Measurements from ENCODE around the gene TPX2.

TPX2 gene

DNA sequence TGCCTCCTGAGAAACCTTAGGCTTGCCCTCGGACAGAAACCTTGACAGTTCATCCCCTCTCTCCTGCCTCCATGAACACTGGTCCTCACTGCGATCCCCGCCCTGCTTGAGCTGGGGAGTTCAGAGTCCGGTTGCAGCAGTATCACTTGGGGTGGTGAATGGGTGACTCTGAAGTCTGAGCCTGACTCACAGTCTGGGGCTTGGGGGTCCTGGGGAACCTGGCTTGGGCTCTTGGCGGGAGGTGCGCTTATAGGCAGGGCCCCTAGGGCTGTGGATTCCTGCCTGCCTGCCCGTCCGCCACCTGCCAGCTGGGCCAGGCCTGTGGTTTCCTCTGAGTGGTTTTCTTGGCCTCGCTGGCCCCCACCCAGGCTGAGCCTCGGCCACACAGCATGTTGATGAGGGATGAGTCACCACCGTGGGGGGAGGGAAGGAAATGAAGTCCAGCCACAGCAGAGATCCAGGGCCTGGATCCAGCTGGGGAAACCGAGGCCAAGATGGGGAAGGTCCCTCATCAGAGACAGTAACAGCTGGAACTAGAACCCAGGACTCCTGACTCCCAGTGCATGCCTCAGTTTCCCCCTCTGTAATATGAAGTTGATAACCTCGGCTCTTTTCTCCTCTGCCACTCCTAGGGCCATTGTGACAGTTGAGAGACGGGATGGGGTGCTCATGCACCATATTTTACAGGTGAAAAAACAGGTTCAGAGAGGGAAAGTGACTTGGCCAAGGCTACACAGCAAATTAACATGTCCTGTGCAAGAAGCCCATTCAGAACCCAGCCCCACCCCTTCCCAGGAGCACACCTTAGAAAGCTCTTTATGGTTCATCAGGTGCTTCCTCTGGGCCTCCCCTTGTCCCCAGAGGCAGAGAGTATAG is 97.1 kb downstream of the TPX2 start:
- DNase-seq, result peak; percentile 23

DNA sequence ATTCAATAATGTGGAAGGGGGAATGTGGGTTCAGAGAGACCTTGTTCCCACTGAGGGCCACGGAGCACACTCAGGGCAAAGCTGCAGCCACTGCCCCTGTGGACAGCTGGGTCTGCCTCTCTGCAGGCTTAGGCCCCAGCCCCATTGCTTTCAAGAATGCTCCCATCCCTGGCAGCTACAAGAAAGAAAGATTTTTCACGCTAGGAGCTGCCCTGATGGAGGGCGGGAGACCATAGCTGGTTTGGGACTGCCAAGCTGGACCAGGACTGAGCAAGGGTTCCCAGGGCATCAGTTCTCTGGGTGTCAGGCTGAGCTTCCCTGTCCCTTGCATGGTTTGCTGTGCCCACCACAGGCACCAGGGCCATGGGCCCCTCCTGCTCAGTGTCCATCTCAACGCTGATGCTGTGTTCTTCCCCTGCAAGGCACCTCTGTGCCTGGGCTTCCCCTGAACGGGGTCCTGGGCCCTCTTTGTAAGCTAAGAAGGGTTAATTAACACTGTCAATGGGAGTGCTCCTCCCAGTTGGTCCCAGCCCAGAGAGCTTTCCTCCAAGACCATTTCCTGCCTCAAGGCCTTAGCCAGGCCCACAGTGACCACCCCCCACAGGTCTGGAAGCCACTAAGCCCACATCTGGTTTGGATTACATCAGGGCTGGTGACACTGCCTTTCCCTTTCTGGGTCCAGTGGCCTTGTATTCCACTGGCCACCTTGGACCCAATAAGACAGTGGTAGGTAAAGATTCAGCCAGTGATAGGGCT is 97.9 kb downstream of the TPX2 start:
- DNase-seq, result no peak

DNA sequence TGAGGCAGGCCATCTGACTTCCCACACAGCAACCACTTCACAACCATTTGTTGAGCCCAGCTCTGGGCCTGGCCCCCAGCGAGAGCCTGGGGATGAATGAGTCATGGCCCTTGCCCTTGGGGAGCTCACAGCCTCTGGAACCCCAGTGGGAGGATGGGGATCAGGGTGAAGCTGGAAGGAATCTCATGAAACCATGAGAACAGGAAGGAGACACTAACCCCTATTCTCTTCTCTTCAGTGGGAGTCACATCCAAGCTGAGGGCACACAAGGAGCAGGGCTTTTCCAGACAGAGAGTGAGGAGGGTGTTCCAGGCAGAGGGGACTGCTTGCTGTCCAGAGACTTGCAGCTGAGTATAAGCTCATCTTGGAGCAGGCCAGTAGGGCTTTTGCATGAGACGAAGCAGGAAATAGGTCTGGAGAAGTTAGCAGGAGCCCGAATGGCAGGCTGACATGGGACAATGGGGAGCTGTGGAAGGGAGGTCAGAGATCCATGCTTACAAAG is 98.9 kb downstream of the TPX2 start:
- no peak for DNase-seq

DNA sequence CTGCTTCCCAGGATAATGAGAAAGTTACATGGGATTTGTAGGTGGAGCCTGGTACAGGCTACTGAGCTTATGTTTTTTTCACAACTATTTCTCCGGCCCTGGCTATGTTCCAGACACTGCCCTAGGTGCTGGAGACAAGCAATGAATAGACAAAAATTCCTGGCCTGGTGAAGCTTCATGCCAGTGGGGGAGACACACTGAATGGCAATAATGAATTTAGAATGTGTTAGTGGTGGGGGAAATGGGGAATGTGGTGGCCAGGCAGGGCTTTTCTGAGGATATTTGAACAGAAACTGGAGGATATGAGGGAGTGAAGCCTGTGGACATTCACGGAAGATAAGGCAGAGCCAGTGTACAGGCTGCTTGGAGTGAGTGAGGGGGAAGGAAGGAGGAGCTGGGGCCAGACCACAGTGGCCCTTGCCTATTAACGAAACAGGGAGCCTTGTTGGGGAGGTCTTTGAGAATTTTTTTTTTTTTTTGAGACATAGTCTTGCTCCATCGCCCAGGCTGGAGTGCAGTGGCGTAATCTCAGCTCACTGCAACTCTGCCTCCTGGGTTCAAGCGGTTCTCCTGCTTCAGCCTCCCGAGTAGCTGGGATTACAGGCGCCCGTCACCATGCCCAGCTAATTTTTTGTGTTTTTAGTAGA is 99.7 kb downstream of the TPX2 start:
- no peak for DNase-seq

DNA sequence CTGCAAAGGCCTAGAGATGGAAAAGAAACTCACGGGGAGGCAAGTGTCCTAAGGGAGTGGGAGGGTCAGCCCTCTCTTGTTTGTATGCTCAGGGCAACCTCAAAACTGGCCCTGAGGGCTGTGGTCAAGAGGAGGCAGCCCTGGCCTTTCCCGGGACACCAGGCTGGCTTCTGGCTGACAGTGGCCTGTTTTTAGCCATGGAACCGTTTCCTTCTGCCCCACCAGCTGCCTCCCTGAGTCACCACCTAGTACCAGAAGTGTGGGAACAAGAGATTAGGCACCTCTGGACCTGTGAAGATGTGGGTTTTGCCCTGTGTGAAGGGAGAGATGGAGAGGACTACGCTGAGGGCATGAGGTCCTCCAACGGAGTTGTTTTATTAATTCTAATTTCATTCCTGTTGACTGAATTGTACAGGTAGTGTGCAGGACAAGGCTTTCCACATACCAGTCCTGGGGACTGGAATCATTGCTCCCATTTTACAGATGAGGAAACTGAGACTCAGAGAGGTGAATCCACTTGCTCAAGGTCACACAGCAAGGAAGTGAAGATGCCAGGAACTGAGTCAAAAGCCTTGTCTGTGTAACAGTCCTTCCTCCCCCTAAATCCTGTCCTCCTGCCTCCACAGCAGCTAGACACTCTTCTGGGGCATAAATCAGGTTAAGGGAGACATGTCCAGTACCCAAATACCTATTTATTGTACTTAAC is 100.8 kb downstream of the TPX2 start:
- no peak for DNase-seq

DNA sequence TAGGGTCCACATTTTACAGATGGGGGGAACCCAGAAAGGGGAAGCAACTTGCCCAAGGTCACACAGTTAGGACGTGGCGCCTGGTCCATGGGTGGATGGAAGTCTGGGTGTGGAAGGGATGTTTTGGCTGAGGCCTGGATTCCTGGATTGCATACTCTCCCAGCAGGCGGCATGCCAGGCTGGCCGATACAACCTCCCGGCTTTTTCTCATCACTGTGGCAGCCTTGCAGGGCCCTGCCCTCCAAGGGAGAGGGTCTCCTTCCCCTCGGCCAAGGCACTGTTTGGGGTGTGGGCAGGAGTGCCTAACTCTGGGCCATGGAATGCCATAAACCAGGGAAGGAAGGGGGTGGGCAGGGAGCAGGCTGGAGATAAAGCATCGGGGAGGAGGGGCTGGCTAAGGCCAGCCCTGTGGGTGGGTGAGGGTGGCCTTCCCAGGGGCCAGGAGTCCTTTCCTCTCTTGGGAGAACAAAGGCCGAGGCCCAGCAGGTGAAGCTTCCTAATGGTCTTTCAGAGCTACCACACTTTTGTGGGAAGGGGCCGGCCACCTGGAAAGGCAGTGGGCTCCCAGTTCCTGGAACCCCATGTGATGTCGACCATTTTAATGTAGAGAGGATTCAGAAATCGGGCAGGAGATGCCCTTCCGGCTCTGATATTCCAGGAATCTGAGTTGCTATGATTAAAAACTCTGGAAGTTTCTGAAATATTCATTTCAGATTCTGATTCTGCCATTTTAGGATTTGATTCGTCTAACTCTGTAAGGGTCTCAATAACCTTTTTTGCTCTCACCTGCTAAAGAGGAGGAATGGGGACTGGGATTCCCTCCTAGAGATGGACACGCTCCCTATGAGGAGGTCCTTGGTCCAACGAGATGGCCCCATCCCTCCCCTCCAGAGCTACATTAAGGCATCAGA is 102.1 kb downstream of the TPX2 start:
- no peak for DNase-seq

DNA sequence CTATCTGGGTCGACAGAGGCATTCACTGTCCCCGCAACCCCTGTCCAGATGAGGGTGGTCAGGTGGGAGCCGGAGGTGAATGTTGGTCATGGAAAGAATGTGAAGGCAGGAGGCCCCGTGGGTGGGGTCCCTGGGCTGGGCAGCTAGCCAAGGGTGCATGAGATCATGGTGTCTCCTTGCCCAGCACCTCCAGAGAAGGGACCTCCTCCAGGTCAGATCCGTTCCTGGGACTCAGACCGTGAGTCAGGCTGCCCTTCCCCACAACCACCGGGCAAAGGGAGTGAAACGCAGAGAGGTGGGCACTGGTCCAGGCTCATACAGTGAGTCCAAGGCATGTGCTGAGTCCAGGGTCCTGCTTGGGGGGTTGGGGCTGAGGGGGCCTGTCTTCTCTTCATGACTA is 102.8 kb downstream of the TPX2 start:
- DNase-seq, result no peak

DNA sequence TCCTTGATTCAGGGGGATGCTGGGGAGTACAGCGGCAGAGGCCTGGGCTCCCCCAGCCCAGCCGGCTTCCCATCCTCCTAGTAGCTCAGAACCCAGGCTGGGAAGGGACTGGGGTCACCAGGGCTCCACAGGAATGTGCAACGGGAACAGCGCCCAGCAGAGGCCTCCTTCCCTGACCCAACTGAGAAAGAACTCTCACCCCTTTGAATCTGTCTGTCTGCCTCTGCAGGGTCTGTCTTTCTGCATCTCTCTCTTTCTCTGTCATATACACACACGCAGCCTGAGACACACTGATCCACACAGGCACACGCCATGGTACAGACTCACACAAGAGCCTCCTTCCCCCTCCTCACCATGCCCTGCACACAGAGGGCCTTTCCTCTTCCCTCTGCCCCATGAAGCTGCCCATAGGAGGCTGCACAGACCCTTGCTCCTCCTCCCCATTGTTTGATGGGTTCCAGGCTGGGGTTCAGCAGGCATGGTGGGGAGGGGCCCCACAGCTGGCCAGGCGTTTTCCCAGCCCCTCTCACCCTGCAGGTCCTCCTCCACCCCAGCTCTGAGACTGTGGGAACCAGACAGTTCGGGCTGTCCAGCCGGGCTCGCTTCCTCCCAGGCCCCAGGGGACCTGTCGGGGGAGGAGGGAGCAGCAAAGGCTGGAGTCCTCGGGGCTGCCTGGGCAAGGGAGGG is 103.5 kb downstream of the TPX2 start:
- DNase-seq, result no peak

DNA sequence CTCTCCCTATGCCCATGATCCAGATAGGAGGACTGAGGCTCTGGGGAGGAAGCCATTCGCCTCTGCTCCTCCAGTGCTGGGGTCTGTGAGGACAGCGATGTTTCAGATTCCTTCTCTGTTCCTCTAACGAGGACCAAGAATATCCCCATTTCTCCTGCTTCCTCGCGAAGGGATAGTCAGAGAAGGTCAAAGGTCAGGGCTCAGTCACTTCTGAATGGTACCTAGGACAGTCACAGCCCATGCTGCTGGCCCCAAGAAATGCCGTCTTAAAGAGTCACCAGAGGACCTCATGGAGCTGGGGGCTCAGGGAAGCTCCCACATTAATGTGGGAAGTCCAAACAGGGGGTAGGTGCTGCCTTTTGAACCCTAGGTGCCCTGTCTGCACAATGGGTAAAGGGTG is 104.2 kb downstream of the TPX2 start:
- DNase-seq, result no peak

DNA sequence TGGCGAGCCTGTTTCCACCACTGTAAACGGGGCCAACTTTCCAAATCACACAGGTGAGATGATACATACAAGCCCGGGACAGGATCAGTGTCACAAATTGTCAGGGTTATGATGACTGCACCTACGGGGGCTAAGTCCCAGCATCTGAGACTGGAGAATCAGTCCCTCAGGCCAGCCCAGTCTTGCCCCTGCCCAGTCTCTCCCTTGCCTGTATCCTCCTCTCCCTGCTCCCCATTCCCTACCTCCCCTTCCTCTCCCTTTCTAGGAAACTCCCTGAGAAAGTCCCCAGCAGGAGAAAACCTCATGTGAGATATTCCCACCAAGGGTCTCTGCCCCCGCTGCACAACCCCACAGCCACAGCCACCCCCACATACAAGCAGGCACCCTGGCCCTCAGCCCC is 104.8 kb downstream of the TPX2 start:
- no peak for DNase-seq

DNA sequence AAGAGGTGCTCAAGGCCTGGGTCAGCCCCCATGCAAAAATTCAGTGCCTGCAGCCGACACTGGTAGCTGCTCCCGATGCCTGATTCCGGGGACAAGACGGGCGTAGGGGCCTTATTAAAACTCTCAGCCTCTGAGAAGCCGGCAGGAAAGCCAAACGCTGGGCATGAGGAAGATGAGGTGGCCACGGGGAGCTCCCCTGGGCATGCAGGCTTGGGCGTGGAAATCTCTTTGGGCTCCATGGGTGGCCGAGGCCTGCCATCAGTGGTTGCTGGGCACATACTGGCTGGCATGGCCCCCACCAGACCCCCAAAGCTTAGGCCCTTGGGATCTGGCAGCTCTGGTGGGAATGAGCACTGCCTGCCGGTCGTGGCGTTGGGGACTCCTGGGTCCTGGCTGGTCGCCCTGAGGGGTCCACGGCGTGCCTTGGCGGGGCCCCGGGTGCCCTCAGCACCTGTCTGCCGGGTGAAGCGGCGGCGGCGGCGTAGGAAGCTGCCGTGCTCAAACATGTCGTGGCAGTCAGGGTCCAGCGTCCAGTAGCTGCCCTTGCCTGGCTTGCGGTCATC is 105.7 kb downstream of the TPX2 start:
- DNase-seq, result no peak

DNA sequence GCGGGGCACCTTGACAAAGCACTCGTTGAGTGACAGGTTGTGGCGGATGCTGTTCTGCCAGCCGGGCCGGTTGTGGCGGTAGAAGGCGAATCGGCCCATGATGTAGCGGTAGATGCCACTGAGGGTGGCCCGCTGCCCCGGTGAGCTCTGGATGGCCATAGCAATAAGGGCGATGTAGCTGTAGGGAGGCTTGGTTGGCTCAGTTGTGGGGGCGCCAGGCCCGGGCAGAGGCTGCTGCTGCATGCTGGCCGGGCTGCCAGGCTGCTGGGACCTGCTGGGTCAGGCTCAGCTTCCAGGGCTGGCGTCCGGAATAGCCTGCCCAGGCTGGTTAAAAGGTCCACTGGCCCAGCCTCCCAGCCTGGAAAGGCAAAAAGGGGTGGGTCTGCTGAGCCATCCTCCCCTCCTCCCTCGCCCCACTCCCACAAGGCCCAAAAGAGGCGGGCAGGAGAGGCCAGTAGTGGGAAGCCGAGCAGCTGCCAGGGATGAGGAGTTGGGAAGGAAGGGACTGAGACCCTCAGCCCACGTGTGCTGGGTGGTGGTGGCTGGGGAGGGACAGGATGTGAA is 106.3 kb downstream of the TPX2 start, which contains the start of gene FOXS1:
Gene FOXS1, minus strand, starts transcription at position 305 of the 564 bp plus-strand sequence. Its CDS starts 62 bp downstream, at position 243.
- DNase-seq, result no peak

DNA sequence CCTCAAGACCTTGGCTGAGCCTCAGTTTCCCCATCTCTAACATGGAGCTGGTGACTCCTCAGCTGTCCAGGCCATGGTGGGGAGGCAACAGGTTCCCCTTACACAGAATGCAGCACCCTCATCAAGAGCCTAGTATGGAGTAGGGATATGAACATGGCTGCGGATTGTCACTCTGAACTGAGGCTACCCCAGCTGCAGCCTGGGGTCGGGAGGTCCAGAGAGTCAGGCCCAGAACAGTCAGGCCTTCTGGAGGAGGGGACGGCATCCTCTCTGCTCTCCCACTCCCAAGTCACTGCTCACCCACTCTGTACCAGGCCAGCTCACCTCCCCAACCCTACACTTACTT is 107.7 kb downstream of the TPX2 start:
- DNase-seq, result no peak

DNA sequence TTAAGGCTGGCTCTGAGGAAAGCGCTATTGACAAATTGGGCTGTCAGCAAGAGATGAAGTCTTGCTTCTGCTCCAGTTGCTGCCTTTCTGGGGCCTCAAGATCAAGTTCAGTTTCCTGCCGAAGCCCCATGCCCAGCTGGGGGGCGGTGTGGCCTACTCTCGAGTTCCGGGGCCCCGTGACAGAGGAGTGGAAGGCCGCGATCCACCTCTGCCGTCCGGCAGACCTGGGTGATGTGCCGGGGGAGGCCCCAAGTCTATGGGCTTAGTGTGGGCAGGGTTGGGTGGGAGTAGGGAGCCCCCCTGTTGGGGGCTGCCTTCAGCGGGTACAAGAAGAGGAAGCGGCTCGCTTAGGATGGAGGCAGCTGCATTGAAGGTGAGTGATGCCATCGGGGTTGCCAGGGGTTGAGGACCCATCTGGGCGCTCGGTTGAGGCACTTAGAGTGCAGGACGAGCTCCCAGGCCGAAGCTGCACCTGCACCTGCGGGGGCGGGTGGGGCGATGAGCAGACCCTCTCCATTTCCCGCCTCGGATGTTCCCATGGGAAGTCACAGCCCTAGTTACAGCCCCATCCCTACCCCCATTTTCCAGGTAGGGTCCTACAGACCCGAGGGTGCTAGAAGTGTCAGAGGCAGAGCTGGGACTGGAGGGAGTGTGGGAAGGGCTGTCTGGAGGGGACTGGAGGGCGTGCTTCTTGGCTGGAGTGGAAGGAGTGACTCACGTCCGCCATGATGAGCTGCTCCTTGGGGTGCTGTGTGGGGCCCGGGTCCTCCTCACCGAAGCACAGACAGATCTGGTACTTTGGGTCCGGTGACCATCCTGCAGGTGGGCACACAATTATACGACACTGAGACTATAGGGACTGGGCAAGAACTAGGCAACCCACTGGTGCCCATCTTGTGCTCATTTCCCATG is 109.3 kb downstream of the TPX2 start:
- DNase-seq, result no peak

DNA sequence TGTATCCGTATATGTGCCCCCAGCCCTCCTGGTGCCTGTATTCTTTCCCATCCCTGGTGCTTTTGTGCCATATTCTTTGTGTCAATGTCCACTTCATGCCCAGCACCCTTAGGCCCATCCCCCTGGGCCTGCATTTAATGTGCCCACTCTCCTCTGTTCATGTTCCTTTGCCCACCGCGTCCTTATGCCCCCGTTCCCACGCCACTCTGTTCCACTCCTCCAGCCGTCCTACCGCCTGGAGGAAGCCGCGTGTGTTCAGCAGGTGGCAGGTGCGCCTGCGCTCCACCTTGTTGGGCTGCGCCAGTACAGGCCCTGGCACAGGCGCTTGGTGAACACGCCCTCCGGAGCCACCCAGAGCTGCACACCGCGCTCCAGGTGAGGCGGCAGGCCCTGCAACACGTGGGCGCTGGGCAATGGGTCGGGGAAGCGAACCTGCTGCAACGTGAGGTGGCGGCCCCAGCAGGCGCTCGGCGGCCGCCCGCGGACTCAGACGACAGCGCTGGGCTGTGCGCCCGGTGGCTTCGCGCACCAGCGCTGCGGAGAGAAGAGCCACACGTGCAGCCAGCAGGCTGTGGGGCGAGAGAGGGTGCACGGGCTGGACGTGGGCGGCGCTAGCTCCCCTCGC is 110.3 kb downstream of the TPX2 start:
- DNase-seq, result no peak
